HepG2 (cell line): ENCODE data around the gene VARS1. TPM values are rescaled to one million over a fixed set of nuclear protein-coding genes. Genes with fewer than 3 reads are reported as not detected.

Experiments used
- HNRNPK ChIP-seq: fragments of 200-400 bp; formaldehyde crosslinking; IDR thresholded peaks from 2 replicates; pipeline ENCODE4 v1.6.1; 2018; ENCODE audit warnings: low read length, low read depth, moderate library complexity, mild to moderate bottlenecking; ENCODE audit not compliant: poor library complexity, severe bottlenecking
- MAFG ChIP-seq: sonication (generic); formaldehyde crosslinking; IDR thresholded peaks from 2 replicates; pipeline ENCODE4 v1.5.1; 2020; ENCODE audit warnings: mild to moderate bottlenecking, missing genetic modification reagents
- MEF2D ChIP-seq: sonication (generic); formaldehyde crosslinking; IDR thresholded peaks from 2 replicates; pipeline ENCODE4 v1.5.1; 2020; ENCODE audit warnings: mild to moderate bottlenecking, missing genetic modification reagents
- MIER3 ChIP-seq: IDR thresholded peaks from 2 replicates; pipeline ENCODE4 v1.6.1; 2016; ENCODE audit warnings: missing compliant biosample characterization, borderline replicate concordance
- SP5 ChIP-seq: IDR thresholded peaks from 2 replicates; pipeline ENCODE4 v1.6.1; 2016; ENCODE audit warnings: low read depth, borderline replicate concordance
- TCF7 ChIP-seq: sonication (generic); IDR thresholded peaks from 2 replicates; pipeline ENCODE4 v1.6.1; 2016; ENCODE audit warnings: antibody characterized with exemption, low read depth
- THAP7 ChIP-seq: sonication (generic); formaldehyde crosslinking; IDR thresholded peaks from 2 replicates; pipeline ENCODE4 v1.8.1; 2023; ENCODE audit warnings: mild to moderate bottlenecking, missing genetic modification reagents
- TRIM22 ChIP-seq: fragments of 450-650 bp; IDR thresholded peaks from 2 replicates; pipeline ENCODE4 v1.6.1; 2017
- ZFP41 ChIP-seq: sonication (generic); formaldehyde crosslinking; IDR thresholded peaks from 2 replicates; pipeline ENCODE4 v1.4.0; 2020; ENCODE audit warnings: mild to moderate bottlenecking, missing genetic modification reagents, borderline replicate concordance
- ZNF333 ChIP-seq: sonication (generic); formaldehyde crosslinking; IDR thresholded peaks from 2 replicates; pipeline ENCODE4 v1.4.0; 2020; ENCODE audit warnings: mild to moderate bottlenecking, missing genetic modification reagents, borderline replicate concordance
- ZNF605 ChIP-seq: sonication (generic); formaldehyde crosslinking; IDR thresholded peaks from 2 replicates; pipeline ENCODE4 v1.8.0; 2022; ENCODE audit warnings: mild to moderate bottlenecking, missing genetic modification reagents
- ZNF710 ChIP-seq: sonication (generic); formaldehyde crosslinking; IDR thresholded peaks from 2 replicates; pipeline ENCODE4 v1.5.0; 2020; ENCODE audit warnings: mild to moderate bottlenecking, missing genetic modification reagents, borderline replicate concordance
- polyA plus RNA-seq, 8 experiments: library from polyadenylated mRNA; depleted of rRNA in 3 of 8; stranded (reverse) in 7 of 8; unstranded in 1 of 8; fragments of >200 nt; fragmentation: Illumina TruSeq in 4 of 8; extraction: Trizol in 4 of 8; gene quantifications; 2 replicates each; pipeline versions ENCODE4 v1.2.1 to v1.2.3, GENCODE V29; 2011 to 2016; ENCODE audit warnings: low read depth in 4 of 8, missing spikeins in 1 of 8, mixed read lengths in 1 of 8; ENCODE audit not compliant: insufficient read depth in 1 of 8
- total RNA-seq, 5 experiments: library from RNA; depleted of rRNA; stranded (reverse); fragments of >200 nt; fragmentation: Illumina TruSeq; extraction: Trizol; gene quantifications; 2 replicates each; pipeline ENCODE4 v1.2.3, GENCODE V29; 2016; ENCODE audit warnings: low read depth in 1 of 5
- TF ChIP-seq, protein P1 (sequence below): sonication (generic); formaldehyde crosslinking; IDR thresholded peaks from 2 replicates; pipeline ENCODE4 v1.9.0; 2021; ENCODE audit warnings: missing genetic modification reagents, borderline replicate concordance
- TF ChIP-seq, protein P2 (sequence below): sonication (generic); formaldehyde crosslinking; conservative IDR thresholded peaks from 2 replicates; pipeline ENCODE4 v1.4.0; 2020; ENCODE audit warnings: missing genetic modification reagents
- TF ChIP-seq, protein P3 (sequence below), 2 experiments: sonication (generic) in 1 of 2; formaldehyde crosslinking in 1 of 2; IDR thresholded peaks; 2 replicates each; pipeline versions ENCODE4 v1.5.1 to v1.6.1; 2011 to 2020; ENCODE audit warnings: borderline replicate concordance in 1 of 2, low read depth in 1 of 2, low read length in 1 of 2, mild to moderate bottlenecking in 1 of 2, missing genetic modification reagents in 1 of 2, moderate library complexity in 1 of 2
- TF ChIP-seq, protein P4 (sequence below): sonication (generic); formaldehyde crosslinking; IDR thresholded peaks from 2 replicates; pipeline ENCODE4 v1.8.1; 2023; ENCODE audit warnings: mild to moderate bottlenecking, moderate library complexity, missing genetic modification reagents

The VARS1 gene
- total and polyA plus RNA-seq, 2 of the 13 experiments (the other 11 are each of a cell fraction or from before 2014, with no cell fraction given), result 14.7 to 56.1 TPM

DNA sequence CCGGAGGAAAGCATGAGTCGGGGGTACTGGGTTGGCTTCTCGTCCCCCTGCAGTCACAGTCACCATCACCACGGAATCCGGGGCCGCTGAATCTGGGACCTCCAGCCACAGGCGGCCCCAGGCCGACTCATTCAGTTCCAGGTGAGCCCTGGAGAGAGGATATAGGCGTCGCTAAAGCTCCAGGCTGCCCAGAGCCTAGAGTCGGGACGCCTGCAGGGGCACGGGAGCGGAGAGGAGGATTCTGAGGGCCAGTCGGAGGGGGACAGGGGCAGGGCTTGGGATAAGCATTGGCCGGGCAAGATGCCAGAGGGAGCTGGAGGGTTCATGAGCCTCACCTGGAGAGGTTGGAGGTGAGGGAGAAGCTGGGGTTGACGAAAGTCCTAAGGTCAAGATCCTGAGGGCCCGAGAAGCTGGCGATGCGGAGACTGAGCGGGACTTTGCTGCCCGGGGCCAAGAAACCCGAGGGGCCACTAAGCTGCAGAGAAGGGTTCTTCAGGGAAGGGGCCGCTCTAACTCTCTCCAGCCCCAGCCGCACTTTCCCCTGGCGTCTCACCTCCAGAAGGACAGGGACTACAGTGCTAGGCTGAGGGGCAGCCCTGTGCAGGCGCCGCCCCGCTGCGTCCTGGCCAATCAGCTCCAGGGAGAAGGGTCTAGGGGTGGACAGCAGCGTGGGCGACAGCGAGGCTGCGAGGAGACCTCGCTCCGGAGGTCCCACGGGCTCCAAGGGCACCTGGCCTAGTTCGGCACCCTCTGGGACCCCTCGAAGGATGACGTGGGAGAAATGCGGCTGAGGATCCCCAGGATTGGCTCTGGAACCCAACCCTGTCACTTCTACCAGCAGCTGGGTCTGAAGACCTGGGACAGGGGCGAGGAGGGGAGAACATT, 29.4 kb downstream of the VARS1 start (continued):
- 0 out of 2 replicates have a peak, but pooled peaks have one; percentile 15 for TF ChIP-seq ZNF333 (CRISPR knock-in tag)
- 0 out of 2 replicates have a peak, but pooled peaks have one; percentile 58 for TF ChIP-seq THAP7 (CRISPR knock-in tag)
- TF ChIP-seq, protein P1, sequence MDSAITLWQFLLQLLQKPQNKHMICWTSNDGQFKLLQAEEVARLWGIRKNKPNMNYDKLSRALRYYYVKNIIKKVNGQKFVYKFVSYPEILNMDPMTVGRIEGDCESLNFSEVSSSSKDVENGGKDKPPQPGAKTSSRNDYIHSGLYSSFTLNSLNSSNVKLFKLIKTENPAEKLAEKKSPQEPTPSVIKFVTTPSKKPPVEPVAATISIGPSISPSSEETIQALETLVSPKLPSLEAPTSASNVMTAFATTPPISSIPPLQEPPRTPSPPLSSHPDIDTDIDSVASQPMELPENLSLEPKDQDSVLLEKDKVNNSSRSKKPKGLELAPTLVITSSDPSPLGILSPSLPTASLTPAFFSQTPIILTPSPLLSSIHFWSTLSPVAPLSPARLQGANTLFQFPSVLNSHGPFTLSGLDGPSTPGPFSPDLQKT (CRISPR knock-in tag), result no peak
- 0 out of 2 replicates have a peak, but pooled peaks have one; percentile 16 for TF ChIP-seq SP5 (CRISPR knock-in tag)
- TF ChIP-seq MIER3, result no peak
- peak; percentile 51; the same call in 1 of the 2 replicates for TF ChIP-seq ZNF710
- no peak for TF ChIP-seq TRIM22
- TF ChIP-seq, protein P2, sequence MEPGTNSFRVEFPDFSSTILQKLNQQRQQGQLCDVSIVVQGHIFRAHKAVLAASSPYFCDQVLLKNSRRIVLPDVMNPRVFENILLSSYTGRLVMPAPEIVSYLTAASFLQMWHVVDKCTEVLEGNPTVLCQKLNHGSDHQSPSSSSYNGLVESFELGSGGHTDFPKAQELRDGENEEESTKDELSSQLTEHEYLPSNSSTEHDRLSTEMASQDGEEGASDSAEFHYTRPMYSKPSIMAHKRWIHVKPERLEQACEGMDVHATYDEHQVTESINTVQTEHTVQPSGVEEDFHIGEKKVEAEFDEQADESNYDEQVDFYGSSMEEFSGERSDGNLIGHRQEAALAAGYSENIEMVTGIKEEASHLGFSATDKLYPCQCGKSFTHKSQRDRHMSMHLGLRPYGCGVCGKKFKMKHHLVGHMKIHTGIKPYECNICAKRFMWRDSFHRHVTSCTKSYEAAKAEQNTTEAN, result no peak
- no peak for TF ChIP-seq ZFP41 (CRISPR knock-in tag)
- TF ChIP-seq ZNF605 (CRISPR knock-in tag), result peak; percentile 84
- TF ChIP-seq TCF7, result no peak
- TF ChIP-seq, protein P3, sequence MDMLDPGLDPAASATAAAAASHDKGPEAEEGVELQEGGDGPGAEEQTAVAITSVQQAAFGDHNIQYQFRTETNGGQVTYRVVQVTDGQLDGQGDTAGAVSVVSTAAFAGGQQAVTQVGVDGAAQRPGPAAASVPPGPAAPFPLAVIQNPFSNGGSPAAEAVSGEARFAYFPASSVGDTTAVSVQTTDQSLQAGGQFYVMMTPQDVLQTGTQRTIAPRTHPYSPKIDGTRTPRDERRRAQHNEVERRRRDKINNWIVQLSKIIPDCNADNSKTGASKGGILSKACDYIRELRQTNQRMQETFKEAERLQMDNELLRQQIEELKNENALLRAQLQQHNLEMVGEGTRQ (IDR thresholded peaks at IDR 0.05; ENCODE audit: low read depth, low read length), result no peak
- TF ChIP-seq, protein P3 (CRISPR knock-in tag; IDR thresholded peaks at IDR 0.05; ENCODE audit: borderline replicate concordance), result no peak
- TF ChIP-seq, protein P4, sequence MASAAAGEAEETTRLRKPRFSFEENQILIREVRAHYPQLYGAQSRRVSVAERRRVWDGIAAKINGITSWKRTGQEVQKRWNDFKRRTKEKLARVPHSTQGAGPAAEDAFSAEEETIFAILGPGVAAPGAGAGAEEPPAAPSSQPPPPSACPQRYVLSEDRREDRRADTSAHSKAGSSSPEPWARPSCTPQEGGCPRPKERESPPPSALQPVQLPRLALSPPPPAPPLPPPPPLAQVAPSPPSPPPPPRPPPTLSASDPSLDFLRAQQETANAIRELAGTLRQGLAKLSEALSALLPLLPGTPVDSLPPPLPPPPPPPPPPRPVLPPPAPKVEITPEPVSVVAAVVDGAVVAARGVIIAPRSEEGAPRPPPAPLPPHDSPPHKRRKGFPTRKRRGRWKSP (CRISPR knock-in tag), result 0 out of 2 replicates have a peak, but pooled peaks have one; percentile 49
- TF ChIP-seq MAFG (CRISPR knock-in tag), result no peak
- peak; percentile 59; the same call in 1 of the 2 replicates for TF ChIP-seq MEF2D (CRISPR knock-in tag)
- no peak for TF ChIP-seq HNRNPK
